H1 (cell line): ENCODE measurements around the gene ASF1B. TPM values are rescaled to one million over a fixed set of nuclear protein-coding genes. Genes with fewer than 3 reads are reported as not detected.

Experiments
- CTCF ChIA-PET: fragments of 300-600 bp; sonication (Branson Sonifier 250); formaldehyde crosslinking; loops from one replicate; lab custom pipeline; 2021; ENCODE audit not compliant: partially characterized antibody; lab: Charles Lee
- POLR2A ChIA-PET: fragments of 300-600 bp; sonication (Branson Sonifier 250); formaldehyde crosslinking; loops from one replicate; lab custom pipeline; 2021; ENCODE audit warnings: inconsistent platforms; ENCODE audit not compliant: partially characterized antibody; lab: Charles Lee
- DNase-seq, 2 experiments: peaks; one replicate each; pipeline versions ENCODE4 v3.0.0 to v3.0.0-alpha.2; 2010 to 2022; ENCODE audit warnings: low spot score in 2 of 2, low read depth in 1 of 2, mixed read lengths in 1 of 2
- FAIRE-seq: peaks from 2 replicates; lab custom pipeline; 2011; peaks lifted over from hg19 to GRCh38; lab: Jason Lieb, UNC
- H2AFZ ChIP-seq: 2 replicates; pipeline ENCODE4 v1.8.1; 2012; ENCODE audit warnings: low read length, inconsistent platforms
- H2AK5ac ChIP-seq: 2 replicates; pipeline ENCODE4 v1.6.1; 2013; ENCODE audit warnings: low read depth, low read length
- H2BK120ac ChIP-seq: replicated peaks from 2 replicates; pipeline ENCODE3; 2013; ENCODE audit warnings: low read depth, low read length, inconsistent platforms
- H2BK12ac ChIP-seq: 2 replicates; pipeline ENCODE4 v1.6.1; 2013; ENCODE audit warnings: low read depth, low read length
- H2BK15ac ChIP-seq: 2 replicates; pipeline ENCODE4 v1.6.1; 2013; ENCODE audit warnings: low read length
- H2BK20ac ChIP-seq: 2 replicates; pipeline ENCODE4 v1.6.1; 2013; ENCODE audit warnings: low read length
- H2BK5ac ChIP-seq: 2 replicates; pipeline ENCODE4 v1.6.1; 2013; ENCODE audit warnings: low read depth, low read length
- H3K14ac ChIP-seq: 2 replicates; pipeline ENCODE4 v1.6.1; 2013; ENCODE audit warnings: inconsistent platforms; ENCODE audit not compliant: insufficient read length
- H3K18ac ChIP-seq: 2 replicates; pipeline ENCODE4 v1.6.1; 2013; ENCODE audit warnings: low read length; ENCODE audit errors: extremely low read depth
- H3K23ac ChIP-seq: 2 replicates; pipeline ENCODE4 v1.6.1; 2013; ENCODE audit warnings: inconsistent platforms; ENCODE audit not compliant: insufficient read length
- H3K23me2 ChIP-seq: 2 replicates; pipeline ENCODE4 v1.6.1; 2013; ENCODE audit warnings: low read depth, low read length
- H3K27ac ChIP-seq: 2 replicates; pipeline ENCODE4 v1.6.1; 2011; ENCODE audit warnings: low read depth, low read length, inconsistent platforms
- H3K27me3 ChIP-seq, 4 experiments: replicated peaks in 1 of 4; 1 replicate in 1 of 4; 2 replicates in 3 of 4; pipeline versions ENCODE4 v1.6.1 to v1.8.1; 2011 to 2013; ENCODE audit warnings: low read length in 3 of 4, mild to moderate bottlenecking in 3 of 4, inconsistent platforms in 2 of 4, mixed read lengths in 2 of 4, moderate library complexity in 1 of 4; ENCODE audit not compliant: control insufficient read depth in 3 of 4, insufficient read depth in 3 of 4; ENCODE audit errors: extremely low read depth in 1 of 4
- H3K36me3 ChIP-seq, 4 experiments: 2 replicates each; pipeline versions ENCODE4 v1.6.1 to v1.8.1; 2011 to 2013; ENCODE audit warnings: mild to moderate bottlenecking in 4 of 4, low read length in 3 of 4, moderate library complexity in 2 of 4, control low read depth in 1 of 4, inconsistent platforms in 1 of 4; ENCODE audit not compliant: insufficient read depth in 4 of 4, control insufficient read depth in 2 of 4
- H3K4ac ChIP-seq: replicated peaks from 2 replicates; pipeline ENCODE3; 2013; ENCODE audit warnings: low read length, low read depth, mixed read lengths, inconsistent platforms; ENCODE audit not compliant: insufficient read length
- H3K4me1 ChIP-seq, 4 experiments: replicated peaks in 1 of 4; 1 replicate in 1 of 4; 2 replicates in 3 of 4; pipeline versions ENCODE4 v1.6.1 to v1.8.1; 2011 to 2013; ENCODE audit warnings: low read length in 3 of 4, inconsistent platforms in 2 of 4, mixed read lengths in 1 of 4; ENCODE audit not compliant: insufficient read depth in 4 of 4, control insufficient read depth in 3 of 4
- H3K4me2 ChIP-seq, 2 experiments: 2 replicates each; pipeline versions ENCODE4 v1.6.1 to v1.8.1; 2011 to 2013; ENCODE audit warnings: low read depth in 2 of 2, low read length in 2 of 2, control low read depth in 1 of 2, inconsistent platforms in 1 of 2, mild to moderate bottlenecking in 1 of 2; ENCODE audit not compliant: insufficient read depth in 1 of 2
- H3K4me3 ChIP-seq, 4 experiments: fragments of 200-600, 300-600 bp in 1 of 4; sonication (generic), shearing (Covaris generic), sonication (Bioruptor Twin) in 1 of 4; 2 replicates each; pipeline versions ENCODE4 v1.5.1 to v1.8.1; 2011 to 2016; ENCODE audit warnings: low read length in 4 of 4, low read depth in 3 of 4, control low read depth in 2 of 4, inconsistent platforms in 2 of 4, mild to moderate bottlenecking in 2 of 4, mixed read lengths in 1 of 4, moderate library complexity in 1 of 4; ENCODE audit not compliant: insufficient read depth in 2 of 4; ENCODE audit errors: extremely low read depth in 1 of 4
- H3K56ac ChIP-seq: replicated peaks from 2 replicates; pipeline ENCODE3; 2013; ENCODE audit warnings: low read depth, mild to moderate bottlenecking, mixed read lengths, low read length, inconsistent platforms; ENCODE audit not compliant: insufficient read length
- H3K79me1 ChIP-seq: 2 replicates; pipeline ENCODE4 v1.6.1; 2013; ENCODE audit warnings: low read depth, low read length, control low read depth
- H3K79me2 ChIP-seq, 2 experiments: 2 replicates each; pipeline versions ENCODE4 v1.6.1 to v1.8.1; 2012 to 2013; ENCODE audit warnings: low read length in 2 of 2, mild to moderate bottlenecking in 2 of 2, inconsistent platforms in 1 of 2; ENCODE audit not compliant: insufficient read depth in 2 of 2, control insufficient read depth in 1 of 2
- H3K9ac ChIP-seq, 4 experiments: replicated peaks in 1 of 4; 1 replicate in 1 of 4; 2 replicates in 3 of 4; pipeline versions ENCODE4 v1.6.1 to v1.8.1; 2011 to 2013; ENCODE audit warnings: low read depth in 3 of 4, low read length in 3 of 4, control low read depth in 2 of 4, mild to moderate bottlenecking in 2 of 4, moderate library complexity in 2 of 4, inconsistent platforms in 1 of 4; ENCODE audit errors: extremely low read depth in 1 of 4
- H3K9me3 ChIP-seq, 2 experiments: 2 replicates each; pipeline versions ENCODE4 v1.6.1 to v1.8.1; 2012 to 2013; ENCODE audit warnings: mild to moderate bottlenecking in 2 of 2, moderate library complexity in 2 of 2, control low read depth in 1 of 2, inconsistent platforms in 1 of 2, low read depth in 1 of 2, low read length in 1 of 2, mixed read lengths in 1 of 2; ENCODE audit not compliant: insufficient read depth in 2 of 2
- H4K20me1 ChIP-seq, 2 experiments: replicated peaks in 1 of 2; 2 replicates each; pipeline versions ENCODE3 to v1.8.1; 2011 to 2013; ENCODE audit warnings: inconsistent platforms in 2 of 2, low read length in 2 of 2, mild to moderate bottlenecking in 1 of 2; ENCODE audit not compliant: insufficient read depth in 2 of 2, control insufficient read depth in 1 of 2
- H4K5ac ChIP-seq: 2 replicates; pipeline ENCODE4 v1.6.1; 2013; ENCODE audit warnings: low read length, low read depth, mixed read lengths, inconsistent platforms; ENCODE audit not compliant: insufficient read length
- H4K8ac ChIP-seq: 2 replicates; pipeline ENCODE4 v1.8.0; 2013; ENCODE audit warnings: mild to moderate bottlenecking, moderate library complexity, low read length, inconsistent platforms; ENCODE audit not compliant: insufficient read depth; ENCODE audit errors: extremely low read depth
- H4K91ac ChIP-seq: replicated peaks from 2 replicates; pipeline ENCODE3; 2013; ENCODE audit warnings: low read length, mixed read lengths, inconsistent platforms; ENCODE audit not compliant: insufficient read length
- CBX5 ChIP-seq: fragments of 300-800, 300-1000 bp; sonication (generic); IDR thresholded peaks from 2 replicates; pipeline ENCODE4 v1.7.1; 2016; ENCODE audit warnings: antibody characterized with exemption, low read length, low read depth
- E2F6 ChIP-seq: IDR thresholded peaks from 2 replicates; pipeline ENCODE4 v1.6.1; 2012; ENCODE audit warnings: inconsistent platforms
- GTF2F1 ChIP-seq: IDR thresholded peaks from 2 replicates; pipeline ENCODE4 v1.6.1; 2012; ENCODE audit warnings: low read depth, low read length, improper control_type of control experiment, borderline replicate concordance
- NRF1 ChIP-seq: IDR thresholded peaks from 2 replicates; pipeline ENCODE4 v1.6.1; 2011; ENCODE audit warnings: mild to moderate bottlenecking, low read depth, low read length, improper control_type of control experiment
- SP4 ChIP-seq: IDR thresholded peaks from 2 replicates; pipeline ENCODE4 v1.6.1; 2012; ENCODE audit warnings: low read length, inconsistent platforms
- USF2 ChIP-seq: IDR thresholded peaks from 2 replicates; pipeline ENCODE4 v1.6.1; 2011; ENCODE audit warnings: low read length, improper control_type of control experiment
- WGBS, 2 experiments: shearing (Covaris generic) in 1 of 2; methylation state at CpG; one replicate each; pipeline versions ENCODE4 v1.1.6 to v1.1.7; 2013 to 2015; ENCODE audit warnings: low lambda C conversion rate in 2 of 2, mixed read lengths in 2 of 2, inconsistent platforms in 1 of 2, low coverage in 1 of 2, missing lambda C conversion rate in 1 of 2; ENCODE audit not compliant: insufficient replicate concordance in 2 of 2, insufficient coverage in 1 of 2, insufficient read length in 1 of 2; ENCODE audit errors: extremely low coverage in 1 of 2, missing lambda C conversion rate in 1 of 2; 5-methylcytosine and 5-hydroxymethylcytosine counted together
- polyA plus RNA-seq, 7 experiments: library from polyadenylated mRNA; depleted of rRNA in 3 of 7; stranded (reverse) in 5 of 7; unstranded in 2 of 7; fragments of >200 nt in 5 of 7; fragments of 200-250 nt in 2 of 7; gene quantifications; 1 replicate in 5 of 7; 2 replicates in 1 of 7; 4 replicates in 1 of 7; pipeline versions ENCODE4 v1.2.1 to v1.2.3, GENCODE V29; 2011 to 2013; ENCODE audit warnings: missing spikeins in 2 of 7, mixed read lengths in 2 of 7
- total RNA-seq: library from RNA; stranded (reverse); fragmentation: NEBNext Ultra II Directional; extraction: Animal tissue kit (Norgen Biotek cat#: 25700); gene quantifications from 2 replicates; pipeline ENCODE4 v1.2.1, GENCODE V29; 2021

The ASF1B gene
- total and polyA plus RNA-seq, 2 of the 8 experiments (the other 6 are each of a cell fraction or from before 2014, with no cell fraction given) = 32.6 to 59.2 TPM

- no peak overlapping the region for H3K14ac ChIP-seq
- no peak for DNase-seq
- H2AFZ ChIP-seq = no peak overlapping the region
- no peak overlapping the region for H2BK20ac ChIP-seq
- H3K23me2 ChIP-seq = peaks cover 2% of the 10 kb centered on the region; the same call in 1 of the 2 replicates
- no peaks in the 10 kb centered on the region for H3K9me3 ChIP-seq
- H2BK5ac ChIP-seq = no peak overlapping the region
- no peak overlapping the region for H3K23ac ChIP-seq
- no peak overlapping the region for H4K8ac ChIP-seq
- H3K56ac ChIP-seq = no peak overlapping the region
- no peak overlapping the region for H3K4me3 ChIP-seq
- peaks cover 0 to 5% of the 10 kb centered on the region in 2 experiments for H4K20me1 ChIP-seq
- no peaks in the 10 kb centered on the region; a peak in 1 of 7 replicates for H3K27me3 ChIP-seq
- H2BK120ac ChIP-seq = no peak overlapping the region
- H3K36me3 ChIP-seq = no peaks in the 10 kb centered on the region
- no peak for FAIRE-seq
- H2BK15ac ChIP-seq = no peak overlapping the region
- ChIA-PET POLR2A (interaction anchor here (1.2 to 1.4 kb wide), 2 partner anchors 12 kb away, joined by 3 to 4 read pairs; no protein-coding TSS in a partner anchor), CTCF (interaction anchor here (0.6 to 2.2 kb wide), 7 partner anchors 10 to 1052 kb away, joined by 3 to 5 read pairs (median 3); no protein-coding TSS in a partner anchor)
- no peak overlapping the region for H2BK12ac ChIP-seq
- H3K27ac ChIP-seq = no peak overlapping the region
- H3K9ac ChIP-seq = no peak overlapping the region
- 94% methylated on average over 8 of the region's 8 CpGs; no CpG with 5 or more reads in 1 of the 2 experiments for WGBS, 2 experiments
- no peak overlapping the region for H3K4ac ChIP-seq
- no peaks in the 10 kb centered on the region for H3K79me2 ChIP-seq
- H4K5ac ChIP-seq = no peak overlapping the region
- no peak overlapping the region for H2AK5ac ChIP-seq
- no peak overlapping the region for H3K4me2 ChIP-seq
- H3K79me1 ChIP-seq = no peaks in the 10 kb centered on the region; the same call in 1 of the 2 replicates
- 0 out of 7 replicates have a peak, but pooled peaks cover 0 to 2% (median 0%) of the 10 kb centered on the region in 4 experiments for H3K4me1 ChIP-seq
- H4K91ac ChIP-seq = no peak overlapping the region
- no peak overlapping the region for H3K18ac ChIP-seq
- no peak for TF ChIP-seq NRF1
- no peak for TF ChIP-seq CBX5
- no peak for TF ChIP-seq GTF2F1
- TF ChIP-seq E2F6 = no peak
- no peak for TF ChIP-seq SP4
- no peak for TF ChIP-seq USF2
These were observed 4.7 kb upstream of the ASF1B start for GRCh38 chr19:14141041-14141440.
